Tibial nerve (tissue), 4 donors: ENCODE results near the gene THY1.
"Not testable (repeated sequence)": the region's sequence is repeated elsewhere in the genome, so short reads cannot be mapped to it uniquely, and the experiment has no call there.

Experiments
- CTCF ChIP-seq, 5 experiments: fragments of 200-600 bp in 3 of 5; fragments of 450-650 bp in 2 of 5; sonication (generic) in 3 of 5; IDR thresholded peaks; one replicate each; pipeline ENCODE4 v1.5.1; 2016 to 2019; ENCODE audit warnings: antibody characterized with exemption in 5 of 5, mild to moderate bottlenecking in 3 of 5, moderate library complexity in 2 of 5
- EP300 ChIP-seq, 2 donors: sonication (generic); formaldehyde crosslinking; IDR thresholded peaks; one replicate each; pipeline ENCODE4 v1.6.1; 2017; ENCODE audit warnings: antibody characterized with exemption in 2 of 2, mild to moderate bottlenecking in 1 of 2

GRCh38 chr11:119455241-119455640 lies 32.3 kb upstream of the THY1 start:
- TF ChIP-seq CTCF, EP300 (IDR thresholded peaks at IDR 0.05): not testable (repeated sequence)
